GM18499 (cell line): ENCODE data around the gene MBNL1.
"Not testable (repeated sequence)": the region's sequence is repeated elsewhere in the genome, so short reads cannot be mapped to it uniquely, and the experiment has no call there.

Source experiments
- ATAC-seq: cut with Tn5 transposase; IDR thresholded peaks from one replicate; pipeline ENCODE4 v1.9.1; 2021; ENCODE audit warnings: moderate number of reproducible peaks; ENCODE audit not compliant: insufficient read depth, unreplicated experiment

The MBNL1 gene

DNA sequence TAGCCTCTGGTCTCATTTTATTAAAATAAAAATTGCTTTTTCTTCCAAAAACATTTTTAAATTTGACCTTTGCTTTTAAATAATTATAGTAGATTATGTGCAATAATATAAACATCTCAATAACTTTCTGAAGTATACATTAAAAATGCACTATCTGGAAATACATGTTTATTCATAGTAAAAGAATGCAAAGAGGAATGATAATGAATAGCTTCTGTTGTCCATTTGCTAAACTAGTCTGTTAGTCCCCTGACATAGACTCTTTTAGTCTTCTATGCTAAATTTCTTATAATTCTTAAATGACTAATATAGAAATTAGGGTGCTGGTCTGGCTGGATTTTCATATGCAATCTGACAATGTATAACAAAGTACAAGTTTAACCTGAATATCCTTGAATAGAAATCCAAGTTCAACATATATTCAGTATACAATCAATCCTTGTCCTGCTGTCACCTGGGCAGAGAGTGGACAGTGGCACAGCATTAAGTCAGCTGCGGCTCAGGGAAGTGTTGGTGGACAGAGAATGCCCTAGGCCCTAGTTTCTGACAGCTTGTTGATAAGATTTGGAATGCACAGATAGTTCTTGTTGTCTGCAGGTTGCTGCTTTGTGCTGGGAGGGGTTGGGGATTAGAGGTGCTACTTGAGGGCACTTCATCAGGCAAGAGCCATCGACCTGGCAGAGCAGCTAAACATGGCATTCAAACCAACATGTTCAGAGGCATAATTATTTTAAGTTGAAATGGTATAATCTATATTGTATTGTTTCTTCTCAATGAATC lies 161.7 kb downstream of the MBNL1 start:
- no peak for ATAC-seq

DNA sequence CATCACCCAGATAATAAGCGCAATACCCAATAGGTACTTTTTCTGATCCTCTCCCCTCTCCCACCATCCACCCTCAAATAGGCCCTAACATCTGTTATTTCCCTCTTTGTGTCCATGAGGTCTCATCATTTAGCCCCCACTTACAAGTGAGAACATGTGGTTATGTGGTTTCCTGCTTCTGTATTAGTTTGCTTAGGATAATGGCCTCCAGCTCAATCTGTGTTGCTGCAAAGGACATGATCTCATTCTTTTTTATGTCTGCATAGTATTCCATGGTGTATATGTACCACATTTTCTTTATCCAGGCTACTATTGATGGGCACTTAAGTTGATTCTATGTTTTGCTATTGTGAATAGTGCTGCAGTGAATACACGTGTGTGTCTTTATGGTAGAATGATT lies 165.4 kb downstream of the MBNL1 start:
- ATAC-seq: no peak

DNA sequence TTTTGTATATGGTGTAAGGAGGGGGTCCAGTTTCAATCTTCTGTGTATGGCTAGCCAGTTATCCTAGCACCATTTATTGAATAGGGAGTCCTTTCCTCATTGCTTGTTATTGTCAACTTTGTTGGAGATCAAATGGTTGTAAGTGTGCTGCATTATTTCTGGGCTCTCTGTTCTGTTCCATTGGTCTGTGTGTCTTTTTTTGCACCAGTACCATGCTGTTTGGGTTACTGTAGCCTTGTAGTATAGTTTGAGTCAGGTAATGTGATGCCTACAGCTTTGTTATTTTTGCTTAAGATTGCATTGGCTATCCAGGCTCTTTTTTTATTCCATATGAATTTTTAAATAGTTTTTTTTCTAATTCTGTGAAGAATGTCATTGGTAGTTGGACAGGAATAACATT lies 166.5 kb downstream of the MBNL1 start:
- not testable (repeated sequence) for ATAC-seq

DNA sequence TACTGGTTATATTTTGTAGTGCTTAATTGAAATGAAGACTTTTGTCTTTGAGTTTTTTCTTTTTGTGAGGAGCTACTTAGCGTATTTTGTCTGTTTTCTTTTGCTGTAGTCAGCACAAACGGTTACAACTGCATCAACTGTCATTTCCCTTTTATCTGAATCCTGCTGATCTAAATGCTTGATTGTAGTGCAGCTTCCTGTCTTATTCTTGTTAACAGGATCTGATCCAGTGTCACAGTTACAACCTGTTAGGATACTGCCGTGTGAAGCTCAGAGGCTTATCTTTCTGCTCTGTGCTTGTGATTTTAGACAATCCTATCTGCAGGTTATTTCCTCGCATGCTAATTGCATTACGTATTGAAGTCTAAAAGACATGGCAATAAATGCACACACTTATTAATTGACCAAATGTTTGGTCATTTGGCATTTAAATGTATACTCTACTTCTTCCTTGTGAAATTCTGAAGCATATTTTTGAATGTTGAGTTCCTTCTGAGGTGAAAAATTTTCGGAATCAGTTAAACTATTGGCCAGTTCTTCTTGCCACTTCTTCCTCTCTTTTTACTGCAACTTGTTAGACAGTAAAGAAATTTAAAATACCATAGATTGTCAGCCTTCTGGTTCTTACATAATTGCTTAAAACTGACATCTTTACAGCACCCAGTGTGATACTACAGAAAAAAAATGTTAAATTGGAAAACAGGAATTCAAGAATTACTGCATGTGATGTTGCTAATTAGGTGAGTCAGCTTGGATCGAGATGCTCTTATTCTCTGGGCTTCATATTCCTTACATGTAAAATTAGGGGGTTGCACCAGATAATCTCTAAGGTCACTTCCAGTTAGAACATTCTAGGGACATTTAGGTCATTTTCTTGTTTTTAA lies 168.2 kb downstream of the MBNL1 start:
- ATAC-seq: no peak

DNA sequence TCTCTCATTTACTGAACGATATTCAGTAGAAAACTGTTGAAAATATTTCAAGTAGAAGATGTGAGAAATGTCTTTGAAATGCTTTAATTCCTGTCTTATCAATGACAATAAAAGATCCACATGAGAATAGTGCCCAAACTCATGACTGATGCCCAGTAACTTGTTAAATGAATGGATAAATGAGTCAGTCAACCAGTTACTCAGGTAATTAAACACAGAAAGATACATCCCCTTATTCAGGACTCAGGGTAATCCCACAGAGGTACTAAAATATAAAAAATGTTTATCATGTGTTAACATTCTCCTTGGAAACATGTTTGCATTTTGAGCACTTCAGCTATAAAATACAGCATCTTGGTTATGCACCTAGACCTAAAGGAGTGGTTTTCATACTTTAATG lies 169.5 kb downstream of the MBNL1 start:
- no peak for ATAC-seq

DNA sequence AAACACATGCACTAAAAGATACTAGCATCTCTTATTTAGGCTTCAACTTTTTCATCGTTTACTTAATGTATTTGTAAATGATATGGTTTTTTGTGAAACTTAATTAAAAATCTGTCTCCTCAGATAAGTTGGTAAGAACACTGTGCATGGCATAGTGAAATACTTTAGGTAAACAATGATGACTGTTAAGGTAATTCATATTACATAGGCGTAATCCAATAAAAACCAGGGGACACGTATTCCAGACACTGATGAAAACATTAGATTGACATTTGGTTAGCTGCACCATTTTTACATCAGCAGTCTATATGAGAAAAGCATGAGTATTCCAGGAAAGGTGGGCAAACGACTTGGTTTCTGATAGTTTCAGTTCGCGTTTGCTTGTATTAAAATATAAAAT lies 170.0 kb downstream of the MBNL1 start:
- no peak for ATAC-seq

DNA sequence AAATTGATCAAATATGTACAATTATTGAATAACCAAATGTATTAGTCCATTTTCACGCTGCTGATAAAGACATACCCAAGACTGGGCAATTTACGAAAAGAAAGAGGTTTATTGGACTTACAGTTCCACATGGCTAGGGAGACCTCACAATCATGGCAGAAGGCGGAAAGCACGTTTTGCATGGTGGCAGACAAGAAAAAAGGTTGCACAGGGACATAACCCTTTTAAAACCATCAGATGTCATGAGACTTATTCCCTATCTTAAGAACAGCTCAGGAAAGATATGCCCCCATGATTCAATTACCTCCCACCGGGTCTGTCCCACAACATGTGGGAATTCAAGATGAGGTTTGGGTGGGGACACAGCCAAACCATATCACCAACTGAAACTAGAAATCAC lies 171.5 kb downstream of the MBNL1 start:
- not testable (repeated sequence) for ATAC-seq

DNA sequence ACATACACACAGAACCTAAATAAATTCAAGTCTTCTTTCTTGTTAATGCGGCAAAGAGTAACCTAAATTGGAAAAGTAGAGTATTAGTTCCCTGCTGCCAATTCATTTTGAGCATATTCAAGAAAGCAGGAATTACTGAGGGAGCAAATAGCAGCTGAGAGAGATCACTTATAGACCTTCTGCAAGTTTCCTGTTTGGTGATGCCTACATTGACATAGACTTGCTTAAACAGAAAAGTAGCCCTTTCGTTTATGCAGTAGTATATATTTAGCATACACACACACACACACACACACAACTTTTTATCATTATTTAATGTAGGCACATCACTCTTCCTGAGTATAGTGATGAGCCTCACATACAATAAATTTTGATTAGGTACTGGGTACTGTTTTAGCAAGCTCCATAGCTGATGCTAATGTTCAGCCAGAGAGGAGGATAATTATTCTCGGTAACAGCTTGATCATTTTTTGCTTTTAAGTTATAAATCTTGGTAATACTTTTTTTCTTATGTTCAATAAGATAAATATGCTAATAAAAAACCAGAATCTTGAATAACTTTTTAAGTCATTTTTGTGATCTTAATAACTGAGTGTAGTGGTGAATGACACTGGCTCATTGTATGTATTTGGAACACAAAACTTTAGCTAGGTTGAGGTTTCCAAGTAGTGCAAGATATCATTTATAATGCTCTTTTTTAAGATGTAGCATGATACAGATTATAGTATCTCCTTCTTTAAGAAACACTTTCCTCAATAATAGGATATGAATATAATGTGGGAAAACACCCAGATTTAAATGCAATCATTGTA lies 174.7 kb downstream of the MBNL1 start:
- ATAC-seq: no peak

DNA sequence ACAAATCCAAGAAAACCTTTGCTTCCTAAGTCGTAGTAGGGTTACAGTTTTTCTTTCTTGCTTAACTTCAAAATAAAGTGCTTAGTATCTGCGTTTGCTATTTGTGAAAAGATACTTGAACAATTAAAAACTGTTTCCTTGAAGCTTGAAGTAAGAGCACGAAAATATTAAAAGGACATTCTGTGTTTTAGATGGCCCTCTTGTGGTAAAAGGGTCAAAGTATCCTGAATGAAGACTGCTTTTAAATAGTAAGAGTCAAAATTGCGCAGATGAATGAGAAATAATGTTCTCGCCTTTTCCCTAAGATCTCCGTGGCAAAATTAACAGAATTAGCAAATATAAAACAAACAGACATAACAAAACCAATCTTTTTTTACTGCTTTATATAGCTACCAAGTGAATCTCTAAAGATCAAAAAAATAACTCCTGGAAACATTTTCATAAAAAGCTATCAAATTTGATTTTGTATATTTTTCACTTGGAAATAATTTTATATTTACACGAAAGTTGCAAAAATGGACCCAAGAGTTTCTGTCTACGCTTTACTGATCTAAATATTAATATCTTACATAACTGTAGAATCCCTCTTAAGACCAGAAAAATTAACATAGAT lies 175.4 kb downstream of the MBNL1 start:
- no peak for ATAC-seq

DNA sequence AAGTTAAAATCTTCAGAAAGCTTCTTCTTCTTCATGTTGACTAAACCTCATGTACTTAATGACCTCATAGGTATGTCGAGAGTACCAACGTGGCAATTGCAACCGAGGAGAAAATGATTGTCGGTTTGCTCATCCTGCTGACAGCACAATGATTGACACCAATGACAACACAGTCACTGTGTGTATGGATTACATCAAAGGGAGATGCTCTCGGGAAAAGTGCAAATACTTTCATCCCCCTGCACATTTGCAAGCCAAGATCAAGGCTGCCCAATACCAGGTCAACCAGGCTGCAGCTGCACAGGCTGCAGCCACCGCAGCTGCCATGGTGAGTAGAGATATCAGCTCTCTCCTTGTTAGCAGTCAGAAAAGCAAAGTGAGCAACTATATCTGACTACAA lies 176.5 kb downstream of the MBNL1 start:
- ATAC-seq: no peak

DNA sequence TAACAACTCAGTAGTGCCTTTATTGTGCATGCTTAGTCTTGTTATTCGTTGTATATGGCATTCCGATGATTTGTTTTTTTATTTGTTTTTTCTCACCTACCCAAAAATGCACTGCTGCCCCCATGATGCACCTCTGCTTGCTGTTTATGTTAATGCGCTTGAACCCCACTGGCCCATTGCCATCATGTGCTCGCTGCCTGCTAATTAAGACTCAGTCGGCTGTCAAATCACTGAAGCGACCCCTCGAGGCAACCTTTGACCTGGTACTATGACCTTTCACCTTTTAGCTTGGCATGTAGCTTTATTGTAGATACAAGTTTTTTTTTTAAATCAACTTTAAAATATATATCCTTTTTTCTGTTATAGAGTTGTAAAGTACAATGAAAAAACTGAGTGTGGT lies 177.8 kb downstream of the MBNL1 start:
- no peak for ATAC-seq

DNA sequence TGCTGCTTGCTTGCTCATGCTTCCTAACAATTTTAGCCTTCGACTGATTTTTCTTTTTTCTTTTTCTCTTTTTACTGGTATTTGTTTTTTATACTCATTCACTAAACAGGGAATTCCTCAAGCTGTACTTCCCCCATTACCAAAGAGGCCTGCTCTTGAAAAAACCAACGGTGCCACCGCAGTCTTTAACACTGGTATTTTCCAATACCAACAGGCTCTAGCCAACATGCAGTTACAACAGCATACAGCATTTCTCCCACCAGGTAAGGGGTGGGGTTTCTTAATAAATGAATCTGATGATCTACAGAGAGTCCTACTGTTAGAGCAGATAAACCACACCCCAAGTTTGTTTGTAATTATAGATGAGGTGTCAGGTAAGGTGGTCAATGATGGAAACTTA lies 178.8 kb downstream of the MBNL1 start:
- no peak for ATAC-seq

DNA sequence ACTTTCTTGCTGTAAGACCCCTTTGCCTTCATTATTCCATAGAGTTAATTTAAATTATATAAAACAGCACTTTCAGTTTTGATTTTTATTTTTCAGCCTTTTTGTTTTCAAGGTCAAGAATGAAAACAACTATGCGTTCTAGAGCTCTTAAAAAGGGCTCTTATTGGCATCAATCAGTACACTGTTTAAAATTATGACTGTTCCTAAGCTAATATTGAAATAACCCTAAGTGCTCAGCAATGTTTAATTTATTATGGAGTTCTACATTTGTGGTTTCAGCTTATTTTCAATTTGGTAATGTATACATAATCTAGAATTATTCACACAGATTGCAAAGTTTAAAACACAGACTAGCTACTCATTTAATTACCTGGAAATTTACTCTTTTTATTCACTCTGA lies 179.4 kb downstream of the MBNL1 start:
- ATAC-seq: no peak

DNA sequence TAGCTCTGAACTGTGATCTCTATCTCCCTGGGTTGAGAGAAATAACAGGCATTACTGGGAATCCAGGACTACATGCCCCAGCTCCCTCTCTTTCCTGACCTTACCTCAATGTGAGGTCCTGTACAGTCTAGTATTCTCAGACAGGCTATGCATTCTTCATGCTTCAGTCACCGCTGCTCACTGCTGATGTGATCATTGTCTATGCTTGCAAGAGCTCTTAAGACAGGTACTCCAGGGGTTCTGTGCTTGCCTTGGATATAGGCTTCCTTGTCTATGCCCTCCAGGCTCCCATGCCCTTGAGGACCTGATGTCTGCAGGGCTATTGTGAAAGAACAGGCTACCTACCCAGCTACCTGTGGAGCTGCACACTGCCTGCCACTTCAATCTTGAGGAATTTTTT lies 183.6 kb downstream of the MBNL1 start:
- ATAC-seq: no peak

DNA sequence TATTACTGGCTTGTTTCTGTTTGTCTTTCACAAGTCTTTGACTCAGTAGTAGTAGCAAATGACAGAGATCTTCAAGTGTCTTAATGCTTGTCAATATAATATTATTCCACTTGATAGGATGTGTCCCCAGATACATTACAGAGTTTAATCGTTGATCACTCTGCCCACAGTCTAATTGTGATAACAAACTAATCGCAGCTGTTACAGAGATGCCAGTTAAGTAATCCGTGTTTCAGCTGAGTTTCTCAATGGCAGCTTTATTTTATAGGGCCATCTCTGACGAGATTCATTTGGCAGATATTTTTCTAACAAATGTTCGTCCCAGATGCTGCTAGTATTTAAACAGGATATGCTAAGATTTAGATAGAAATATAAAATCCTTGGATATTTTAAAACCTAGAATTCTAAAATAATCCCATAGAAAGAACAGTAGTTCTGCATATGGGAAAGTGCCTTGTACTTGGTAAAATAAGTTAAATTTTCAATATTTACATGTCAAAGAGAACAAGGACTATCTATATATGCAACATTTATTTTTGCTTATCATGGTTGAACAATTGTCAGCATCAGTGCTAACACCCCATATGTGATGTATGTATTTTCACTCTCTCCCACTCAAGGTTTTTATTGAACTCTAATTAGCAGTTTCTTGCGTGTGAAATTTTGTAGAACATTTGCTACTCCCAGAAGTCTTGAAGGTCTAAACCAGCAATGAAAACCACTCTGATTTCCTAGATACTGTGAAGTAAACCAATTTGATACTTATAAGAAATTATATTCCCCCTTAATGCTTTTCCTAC lies 185.5 kb downstream of the MBNL1 start:
- ATAC-seq: no peak

DNA sequence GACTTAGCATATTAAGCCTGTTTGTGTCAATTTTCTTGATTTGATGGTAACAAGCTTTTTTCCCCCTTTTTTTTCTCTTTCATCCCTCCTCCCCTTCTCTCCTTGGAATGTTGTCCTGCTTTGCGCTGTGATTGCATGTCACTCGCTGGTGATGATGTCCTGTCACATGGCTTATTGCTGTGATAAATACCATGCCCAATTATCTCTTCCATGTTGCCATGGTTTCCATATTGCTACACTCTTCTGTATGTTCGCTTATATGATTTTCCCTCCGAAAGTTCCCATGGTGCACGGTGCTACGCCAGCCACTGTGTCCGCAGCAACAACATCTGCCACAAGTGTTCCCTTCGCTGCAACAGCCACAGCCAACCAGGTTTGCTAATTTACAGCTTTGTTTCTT lies 187.3 kb downstream of the MBNL1 start:
- no peak for ATAC-seq

DNA sequence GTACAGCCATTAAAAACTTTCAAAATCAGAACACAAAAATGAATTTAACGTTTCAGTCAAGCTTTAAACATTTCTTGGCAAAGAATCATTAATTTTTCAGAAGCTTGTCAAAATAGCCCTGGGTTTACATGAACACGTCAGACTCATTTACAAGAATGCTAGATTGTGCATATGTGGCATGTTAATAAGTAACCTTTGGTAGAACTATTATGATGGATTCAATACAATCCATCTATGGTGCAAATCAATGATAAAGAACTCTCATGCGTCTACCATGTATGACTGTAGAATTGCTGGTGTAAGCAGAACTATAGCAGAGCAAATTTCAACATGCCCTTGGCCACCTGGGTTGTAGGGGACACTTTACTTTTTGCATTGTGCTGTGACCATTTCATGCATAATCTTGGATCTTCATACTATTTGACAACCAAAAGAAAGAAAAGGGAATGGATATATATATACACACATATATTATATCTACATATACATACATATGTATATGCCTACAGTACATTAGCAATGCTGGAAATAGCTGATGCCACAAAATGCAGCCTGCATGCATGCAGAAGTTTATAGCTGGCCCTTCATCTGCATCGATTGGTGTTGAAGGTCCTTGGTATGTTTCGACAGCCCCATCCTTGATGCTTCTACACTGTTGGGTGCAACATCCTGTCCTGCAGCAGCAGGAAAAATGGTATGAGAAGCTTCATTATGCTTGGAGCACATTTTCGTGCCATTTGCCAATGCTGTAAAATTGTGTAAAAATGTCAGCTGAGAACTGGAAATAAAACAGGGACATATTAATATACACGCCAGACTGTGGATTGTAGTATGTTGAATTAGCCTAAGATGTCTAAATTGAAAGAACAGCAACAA lies 189.0 kb downstream of the MBNL1 start:
- ATAC-seq: no peak

DNA sequence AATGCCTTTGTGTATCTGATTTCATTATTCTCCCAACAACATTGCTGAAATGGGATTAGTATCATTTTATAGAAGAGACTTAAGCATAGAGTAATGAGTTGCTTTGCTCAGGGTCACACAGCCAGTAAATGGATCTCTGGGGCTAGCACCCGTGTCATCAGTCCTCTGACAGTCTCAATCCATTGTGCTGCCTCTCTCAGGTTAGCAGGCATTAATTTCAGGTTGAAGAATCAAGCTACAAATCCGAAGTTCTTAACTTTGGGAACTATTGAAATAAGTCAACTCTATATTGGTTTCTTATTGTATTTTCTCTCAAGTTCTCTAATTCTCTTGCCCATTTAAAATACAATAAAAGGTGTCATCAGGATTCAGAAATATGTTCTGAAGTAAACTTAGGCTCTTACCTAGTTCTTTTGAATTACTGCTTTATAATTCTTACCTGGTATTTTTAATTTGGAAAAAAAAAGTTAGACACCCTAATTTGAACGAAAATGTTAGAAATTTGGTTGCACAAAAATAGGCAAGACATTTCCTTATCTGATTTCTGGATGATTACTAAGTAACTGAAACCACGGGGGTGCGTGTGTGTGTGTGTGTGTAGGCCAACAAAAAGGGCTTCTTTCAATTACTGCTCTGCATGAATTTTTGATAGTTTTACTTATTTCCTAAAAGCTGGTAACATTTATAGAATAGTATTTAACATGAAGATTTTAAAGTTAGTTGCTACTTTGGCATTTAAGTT lies 189.8 kb downstream of the MBNL1 start:
- ATAC-seq: no peak
